Mesendoderm (in vitro differentiated cells): ENCODE measurements around the gene SGIP1.
A peak's percentile ranks its signal among the peaks of the same experiment; 100 is the strongest.

Experiments used
- DNase-seq: peaks from one replicate; pipeline ENCODE4 v3.0.0; 2013
- H2AK5ac ChIP-seq: 2 replicates; pipeline ENCODE4 v1.6.1; 2013; ENCODE audit warnings: low read length, inconsistent platforms
- H2BK120ac ChIP-seq: 2 replicates; pipeline ENCODE4 v1.6.1; 2013; ENCODE audit warnings: low read depth, mild to moderate bottlenecking, low read length, moderate library complexity, mixed read lengths
- H2BK15ac ChIP-seq: replicated peaks from 2 replicates; pipeline ENCODE4 v1.6.1; 2013; ENCODE audit warnings: low read depth, mild to moderate bottlenecking, moderate library complexity
- H2BK5ac ChIP-seq: 2 replicates; pipeline ENCODE4 v1.6.1; 2013; ENCODE audit warnings: low read length, inconsistent platforms
- H3K18ac ChIP-seq: 2 replicates; pipeline ENCODE4 v1.6.1; 2013; ENCODE audit warnings: mild to moderate bottlenecking, low read length, mixed read lengths
- H3K23ac ChIP-seq: one replicate; pipeline ENCODE4 v1.6.1; 2013; ENCODE audit warnings: low read length
- H3K27ac ChIP-seq: 2 replicates; pipeline ENCODE4 v1.5.1; 2013; ENCODE audit warnings: low read depth, mild to moderate bottlenecking, inconsistent platforms, low read length, moderate library complexity
- H3K27me3 ChIP-seq: 2 replicates; pipeline ENCODE4 v1.6.1; 2013; ENCODE audit warnings: low read length, control low read depth, mild to moderate bottlenecking, inconsistent platforms; ENCODE audit not compliant: insufficient read depth, poor library complexity
- H3K36me3 ChIP-seq: 2 replicates; pipeline ENCODE4 v1.6.1; 2013; ENCODE audit warnings: low read length, inconsistent platforms; ENCODE audit not compliant: control insufficient read depth, insufficient read depth
- H3K4ac ChIP-seq: one replicate; pipeline ENCODE4 v1.6.1; 2013; ENCODE audit warnings: low read depth, mild to moderate bottlenecking, low read length, moderate library complexity
- H3K4me1 ChIP-seq: 2 replicates; pipeline ENCODE4 v1.6.1; 2013; ENCODE audit warnings: low read depth, low read length, inconsistent platforms; ENCODE audit not compliant: control insufficient read depth
- H3K4me2 ChIP-seq: 2 replicates; pipeline ENCODE4 v1.6.1; 2013; ENCODE audit warnings: low read length
- H3K4me3 ChIP-seq: 2 replicates; pipeline ENCODE4 v1.5.1; 2013; ENCODE audit warnings: mild to moderate bottlenecking, low read length
- H3K56ac ChIP-seq: one replicate; pipeline ENCODE4 v1.6.1; 2013; ENCODE audit warnings: low read length
- H3K79me1 ChIP-seq: 2 replicates; pipeline ENCODE4 v1.6.1; 2013; ENCODE audit warnings: low read length, inconsistent platforms
- H3K79me2 ChIP-seq: 2 replicates; pipeline ENCODE4 v1.6.1; 2013; ENCODE audit warnings: mild to moderate bottlenecking, low read length; ENCODE audit not compliant: control insufficient read depth, insufficient read depth
- H3K9ac ChIP-seq: 2 replicates; pipeline ENCODE4 v1.6.1; 2013; ENCODE audit warnings: low read length, inconsistent platforms
- H4K5ac ChIP-seq: one replicate; pipeline ENCODE4 v1.6.1; 2013; ENCODE audit warnings: low read length
- H4K8ac ChIP-seq: one replicate; pipeline ENCODE4 v1.6.1; 2013; ENCODE audit warnings: low read depth, mild to moderate bottlenecking, control low read depth, low read length, moderate library complexity
- WGBS: extraction: QIAGEN DNeasy Blood & Tissue Kit; methylation state at CpG from one replicate; pipeline ENCODE4 v1.1.7; 2013; ENCODE audit warnings: low lambda C conversion rate, missing lambda C conversion rate; ENCODE audit not compliant: insufficient coverage; ENCODE audit errors: extremely low coverage; 5-methylcytosine and 5-hydroxymethylcytosine counted together

SGIP1 gene

GRCh38 chr1:66770694-66771093 lies 236.7 kb downstream of the SGIP1 start:
- Histone ChIP-seq H3K79me2 (no peaks in the 10 kb centered on the region), H3K4ac (no peak overlapping the region), H3K79me1 (no peaks in the 10 kb centered on the region), H3K27me3 (no peaks in the 10 kb centered on the region), H3K23ac (no peak overlapping the region), H4K5ac (no peak overlapping the region), H4K8ac (no peak overlapping the region), H2AK5ac (no peak overlapping the region), H3K36me3 (no peaks in the 10 kb centered on the region), H2BK5ac (no peak overlapping the region), H3K4me2 (no peak overlapping the region), H3K27ac (no peak overlapping the region), H3K4me3 (no peak overlapping the region), H3K18ac (no peak overlapping the region), H3K9ac (no peak overlapping the region), H2BK120ac (no peak overlapping the region), H3K56ac (no peak overlapping the region), H3K4me1 (no peaks in the 10 kb centered on the region), H2BK15ac (no peak overlapping the region)
- no peak for DNase-seq
- WGBS, result no CpG with 5 or more reads among the region's 4 CpGs

DNA sequence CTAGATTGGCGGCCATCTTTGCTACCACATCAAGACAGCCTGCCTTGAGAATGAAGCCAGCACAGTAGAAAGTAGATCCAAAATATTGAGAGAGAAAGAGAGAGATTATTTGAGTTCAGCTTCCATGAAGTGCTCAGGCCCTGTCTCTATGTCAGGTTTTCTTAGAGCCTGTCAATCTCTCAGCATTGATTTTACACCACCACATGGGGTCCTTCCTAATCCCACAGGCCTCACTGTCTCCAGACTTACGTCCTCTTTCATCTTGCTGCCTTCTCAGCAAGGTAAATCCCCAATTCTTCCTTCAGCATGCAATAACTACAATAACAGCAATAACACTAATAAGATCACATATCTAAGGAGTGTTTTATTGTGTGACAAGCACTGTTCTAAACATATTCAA lies 239.3 kb downstream of the SGIP1 start:
- H3K23ac ChIP-seq, result no peak overlapping the region
- H3K18ac ChIP-seq, result no peak overlapping the region
- no peak overlapping the region for H2BK5ac ChIP-seq
- peak; percentile 41 for DNase-seq
- no peaks in the 10 kb centered on the region for H3K36me3 ChIP-seq
- no peak overlapping the region for H2BK120ac ChIP-seq
- no peak overlapping the region for H3K4me2 ChIP-seq
- H3K4ac ChIP-seq, result no peak overlapping the region
- H3K27ac ChIP-seq, result no peak overlapping the region
- H3K27me3 ChIP-seq, result no peaks in the 10 kb centered on the region
- no peak overlapping the region for H3K4me3 ChIP-seq
- no peaks in the 10 kb centered on the region for H3K79me1 ChIP-seq
- H3K4me1 ChIP-seq, result no peaks in the 10 kb centered on the region
- no peak overlapping the region for H3K56ac ChIP-seq
- no peak overlapping the region for H3K9ac ChIP-seq
- no peak overlapping the region for H4K5ac ChIP-seq
- H2BK15ac ChIP-seq, result no peak overlapping the region
- no CpG with 5 or more reads among the region's 2 CpGs for WGBS
- H4K8ac ChIP-seq, result no peak overlapping the region
- no peaks in the 10 kb centered on the region for H3K79me2 ChIP-seq
- H2AK5ac ChIP-seq, result no peak overlapping the region

DNA sequence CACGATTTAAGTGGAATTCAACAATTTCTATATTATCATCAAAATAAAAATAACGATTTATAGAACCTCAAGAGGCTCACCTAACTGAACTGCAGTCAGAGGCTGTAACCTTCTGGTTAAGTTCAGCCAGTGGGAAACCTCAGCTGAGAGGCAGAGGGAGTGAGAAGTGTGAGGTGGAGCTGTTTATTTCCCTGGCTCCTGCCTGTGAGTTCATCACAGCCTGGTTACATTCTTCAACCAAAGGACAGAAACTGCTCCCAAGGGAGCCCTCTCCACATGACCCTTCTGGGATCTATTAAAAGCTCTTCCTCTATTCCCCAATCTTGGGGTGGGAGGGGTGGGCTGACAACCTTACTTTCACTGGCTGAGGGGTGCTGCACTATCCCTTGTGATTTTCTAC lies 240.5 kb downstream of the SGIP1 start:
- Histone ChIP-seq H3K27me3 (no peaks in the 10 kb centered on the region), H3K4me1 (no peaks in the 10 kb centered on the region), H2BK15ac (no peak overlapping the region), H4K5ac (no peak overlapping the region), H4K8ac (no peak overlapping the region), H2AK5ac (no peak overlapping the region), H3K79me2 (no peaks in the 10 kb centered on the region), H3K4ac (no peak overlapping the region), H3K18ac (no peak overlapping the region), H3K56ac (no peak overlapping the region), H3K36me3 (no peaks in the 10 kb centered on the region), H2BK120ac (no peak overlapping the region), H2BK5ac (no peak overlapping the region), H3K4me3 (no peak overlapping the region), H3K23ac (no peak overlapping the region), H3K27ac (no peak overlapping the region), H3K79me1 (no peaks in the 10 kb centered on the region), H3K4me2 (no peak overlapping the region), H3K9ac (no peak overlapping the region)
- no peak for DNase-seq
- WGBS, result 100% methylated on average over 1 of the region's 2 CpGs

- WGBS, result no CpG with 5 or more reads among the region's 3 CpGs
- Histone ChIP-seq H3K27ac (no peak overlapping the region), H2BK15ac (no peak overlapping the region), H2BK5ac (no peak overlapping the region), H2AK5ac (no peak overlapping the region), H3K4me3 (no peak overlapping the region), H2BK120ac (no peak overlapping the region), H3K23ac (no peak overlapping the region), H3K27me3 (no peaks in the 10 kb centered on the region), H3K4ac (no peak overlapping the region), H3K9ac (no peak overlapping the region), H3K18ac (no peak overlapping the region), H4K5ac (no peak overlapping the region), H3K79me2 (no peaks in the 10 kb centered on the region), H3K4me2 (no peak overlapping the region), H3K4me1 (no peaks in the 10 kb centered on the region), H4K8ac (no peak overlapping the region), H3K56ac (no peak overlapping the region), H3K79me1 (no peaks in the 10 kb centered on the region), H3K36me3 (no peaks in the 10 kb centered on the region)
- DNase-seq, result peak; percentile 9
Measured at GRCh38 chr1:66775646-66776045, 241.7 kb downstream of the SGIP1 start.

DNA sequence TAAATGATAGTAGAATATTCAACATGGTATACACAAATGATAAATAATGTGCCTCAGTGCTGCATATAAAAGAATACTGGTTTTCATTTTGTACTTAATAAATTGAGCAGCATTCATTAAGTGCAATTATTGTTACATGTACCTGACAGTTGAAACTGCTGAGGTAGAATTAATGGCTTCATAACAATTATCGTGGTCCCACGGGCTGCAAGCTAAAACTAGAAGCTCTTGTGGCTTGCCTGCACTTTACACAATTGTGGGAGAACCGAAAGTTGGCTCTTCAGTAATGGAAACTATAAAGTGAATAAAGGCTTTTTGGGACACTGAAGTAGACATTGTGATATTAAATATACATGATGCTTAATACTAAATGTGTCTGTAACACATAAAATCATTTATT lies 243.9 kb downstream of the SGIP1 start:
- Histone ChIP-seq H3K4me2 (no peak overlapping the region), H3K36me3 (no peaks in the 10 kb centered on the region), H2BK120ac (no peak overlapping the region), H2BK15ac (no peak overlapping the region), H3K27me3 (no peaks in the 10 kb centered on the region), H4K8ac (no peak overlapping the region), H3K56ac (no peak overlapping the region), H3K9ac (no peak overlapping the region), H3K4me1 (no peaks in the 10 kb centered on the region), H3K4ac (no peak overlapping the region), H3K79me2 (no peaks in the 10 kb centered on the region), H3K18ac (no peak overlapping the region), H2AK5ac (no peak overlapping the region), H2BK5ac (no peak overlapping the region), H3K79me1 (no peaks in the 10 kb centered on the region), H3K4me3 (no peak overlapping the region), H3K27ac (no peak overlapping the region), H4K5ac (no peak overlapping the region), H3K23ac (no peak overlapping the region)
- no CpG with 5 or more reads among the region's 3 CpGs for WGBS
- no peak for DNase-seq

- Histone ChIP-seq H3K79me1 (no peaks in the 10 kb centered on the region), H2BK5ac (no peak overlapping the region), H3K27me3 (no peaks in the 10 kb centered on the region), H2AK5ac (no peak overlapping the region), H3K36me3 (no peaks in the 10 kb centered on the region), H3K4ac (no peak overlapping the region), H3K27ac (no peak overlapping the region), H3K4me1 (no peaks in the 10 kb centered on the region), H3K9ac (no peak overlapping the region), H2BK120ac (no peak overlapping the region), H3K4me3 (no peak overlapping the region), H3K4me2 (no peak overlapping the region), H3K79me2 (no peaks in the 10 kb centered on the region), H4K8ac (no peak overlapping the region), H4K5ac (no peak overlapping the region), H2BK15ac (no peak overlapping the region), H3K23ac (no peak overlapping the region), H3K56ac (no peak overlapping the region), H3K18ac (no peak overlapping the region)
- no peak for DNase-seq
- no CpG with 5 or more reads among the region's 4 CpGs for WGBS
Measured at GRCh38 chr1:66778266-66778665, 244.3 kb downstream of the SGIP1 start.
